Tibial nerve (tissue), 4 donors: ENCODE data around the gene LRRC8E. TPM values are rescaled to one million over a fixed set of nuclear protein-coding genes. Genes with fewer than 3 reads are reported as not detected.

Experiments used
- DNase-seq, 2 donors: peaks; one replicate each; pipeline ENCODE4 v3.0.0-alpha.2; 2019; ENCODE audit warnings: low spot score in 2 of 2
- H3K27ac ChIP-seq, 4 donors: fragments of 200-600 bp; sonication (generic) in 3 of 4; one replicate each; pipeline ENCODE4 v1.5.1; 2017 to 2019; ENCODE audit warnings: mild to moderate bottlenecking in 1 of 4
- H3K27me3 ChIP-seq, 2 donors: fragments of 200-600 bp; sonication (generic) in 1 of 2; one replicate each; pipeline versions ENCODE4 v1.5.1 to v1.6.0; 2017 to 2019
- H3K36me3 ChIP-seq, 3 donors: fragments of 200-600 bp; sonication (generic); one replicate each; pipeline ENCODE4 v1.5.1; 2018 to 2019
- H3K4me1 ChIP-seq, 4 donors: fragments of 200-600 bp; sonication (generic) in 3 of 4; one replicate each; pipeline ENCODE4 v1.5.1; 2017 to 2019
- H3K4me3 ChIP-seq, 4 donors: fragments of 200-600 bp; sonication (generic) in 3 of 4; one replicate each; pipeline ENCODE4 v1.5.1; 2017 to 2019; ENCODE audit warnings: mild to moderate bottlenecking in 1 of 4, moderate library complexity in 1 of 4
- H3K9me3 ChIP-seq, 4 donors: fragments of 200-600 bp; sonication (generic) in 3 of 4; one replicate each; pipeline ENCODE4 v1.5.1; 2017 to 2019
- EP300 ChIP-seq, 2 donors: sonication (generic); formaldehyde crosslinking; IDR thresholded peaks; one replicate each; pipeline ENCODE4 v1.6.1; 2017; ENCODE audit warnings: antibody characterized with exemption in 2 of 2, mild to moderate bottlenecking in 1 of 2
- POLR2A ChIP-seq, 2 donors: fragments of 450-650 bp; IDR thresholded peaks; one replicate each; pipeline ENCODE4 v1.6.1; 2017; ENCODE audit warnings: antibody characterized with exemption in 2 of 2, mild to moderate bottlenecking in 2 of 2, moderate library complexity in 2 of 2
- WGBS, 2 donors: methylation state at CpG; one replicate each; pipeline ENCODE4 v1.1.5; 2018; 5-methylcytosine and 5-hydroxymethylcytosine counted together
- total RNA-seq, 4 donors: library from RNA; depleted of rRNA; stranded (reverse); fragments of >200 nt; gene quantifications; one replicate each; pipeline ENCODE4 v1.1.0, GENCODE V29; 2016
- TF ChIP-seq, protein P1 (sequence below), 5 experiments: fragments of 200-600 bp in 3 of 5; fragments of 450-650 bp in 2 of 5; sonication (generic) in 3 of 5; IDR thresholded peaks; one replicate each; pipeline ENCODE4 v1.5.1; 2016 to 2019; ENCODE audit warnings: antibody characterized with exemption in 5 of 5, mild to moderate bottlenecking in 3 of 5, moderate library complexity in 2 of 5

LRRC8E gene
- total RNA-seq, 4 donors from 2014 or later = 0.59 to 1.2 TPM; not detected in 2

DNA sequence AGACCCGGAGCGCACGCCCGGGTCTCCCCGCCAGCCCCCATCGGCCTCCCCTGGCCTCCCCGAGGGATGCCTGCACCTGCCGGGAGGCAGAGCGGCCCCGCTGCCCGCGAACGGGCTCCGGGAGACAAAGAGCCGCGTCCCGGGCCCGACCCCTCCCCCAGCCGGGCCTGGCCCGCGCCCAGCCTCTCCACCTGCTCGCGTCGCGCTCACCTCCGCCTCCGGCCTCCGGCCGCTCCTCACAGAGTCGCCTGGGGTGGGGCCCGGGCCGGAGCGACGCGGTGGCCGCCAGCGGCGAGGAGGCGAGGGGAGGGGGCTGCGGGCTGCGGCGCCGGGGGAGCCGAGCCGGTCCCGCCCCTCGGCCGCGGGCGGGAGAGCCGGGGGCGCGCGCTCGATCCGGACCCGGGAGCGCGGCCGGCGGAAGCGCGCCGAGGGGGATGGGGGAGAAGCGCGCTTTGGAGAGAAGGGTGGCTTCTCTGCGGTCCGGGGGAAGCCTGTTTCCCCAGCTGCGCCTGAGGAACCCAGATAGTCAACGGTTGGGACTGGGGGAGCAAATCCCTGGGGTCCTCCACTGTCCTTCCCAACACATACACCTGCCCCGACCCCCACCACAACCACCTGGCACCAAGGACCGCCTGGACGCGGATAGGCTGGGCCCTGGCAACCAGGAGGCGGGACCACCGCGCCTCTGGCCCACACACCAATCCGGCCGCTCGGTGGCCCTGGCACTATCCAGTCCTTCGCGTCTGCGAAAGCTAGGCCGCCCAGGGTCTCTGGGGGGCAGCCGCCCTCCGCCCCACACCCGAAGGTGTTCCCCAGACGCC, 14.0 kb upstream of the LRRC8E start, which contains the start of gene PRR36:
Gene PRR36, minus strand, starts transcription at position 315 of the 821 bp plus-strand sequence. CDS start 701 bp downstream, outside the sequence.
- TF ChIP-seq POLR2A (IDR thresholded peaks at IDR 0.05) (no peak), EP300 (IDR thresholded peaks at IDR 0.05) (no peak)
- TF ChIP-seq, protein P1, sequence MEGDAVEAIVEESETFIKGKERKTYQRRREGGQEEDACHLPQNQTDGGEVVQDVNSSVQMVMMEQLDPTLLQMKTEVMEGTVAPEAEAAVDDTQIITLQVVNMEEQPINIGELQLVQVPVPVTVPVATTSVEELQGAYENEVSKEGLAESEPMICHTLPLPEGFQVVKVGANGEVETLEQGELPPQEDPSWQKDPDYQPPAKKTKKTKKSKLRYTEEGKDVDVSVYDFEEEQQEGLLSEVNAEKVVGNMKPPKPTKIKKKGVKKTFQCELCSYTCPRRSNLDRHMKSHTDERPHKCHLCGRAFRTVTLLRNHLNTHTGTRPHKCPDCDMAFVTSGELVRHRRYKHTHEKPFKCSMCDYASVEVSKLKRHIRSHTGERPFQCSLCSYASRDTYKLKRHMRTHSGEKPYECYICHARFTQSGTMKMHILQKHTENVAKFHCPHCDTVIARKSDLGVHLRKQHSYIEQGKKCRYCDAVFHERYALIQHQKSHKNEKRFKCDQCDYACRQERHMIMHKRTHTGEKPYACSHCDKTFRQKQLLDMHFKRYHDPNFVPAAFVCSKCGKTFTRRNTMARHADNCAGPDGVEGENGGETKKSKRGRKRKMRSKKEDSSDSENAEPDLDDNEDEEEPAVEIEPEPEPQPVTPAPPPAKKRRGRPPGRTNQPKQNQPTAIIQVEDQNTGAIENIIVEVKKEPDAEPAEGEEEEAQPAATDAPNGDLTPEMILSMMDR (IDR thresholded peaks at IDR 0.05) = no peak
- Histone ChIP-seq H3K4me3 (peak within 1 kb of the TSS in 1 of 4 donors; percentile 35), H3K9me3 (no peaks in the 10 kb centered on the region), H3K27ac (no peak within 1 kb of the TSS), H3K4me1 (peaks cover 0 to 49% (median 12%) of the 10 kb centered on the region in 4 donors), H3K27me3 (peaks cover 0 to 47% of the 10 kb centered on the region in 2 donors), H3K36me3 (no peaks in the 10 kb centered on the region)
- no peak for DNase-seq
- 0 to 5% methylated on average over 31 to 34 of the region's 88 CpGs for WGBS, 2 donors

DNA sequence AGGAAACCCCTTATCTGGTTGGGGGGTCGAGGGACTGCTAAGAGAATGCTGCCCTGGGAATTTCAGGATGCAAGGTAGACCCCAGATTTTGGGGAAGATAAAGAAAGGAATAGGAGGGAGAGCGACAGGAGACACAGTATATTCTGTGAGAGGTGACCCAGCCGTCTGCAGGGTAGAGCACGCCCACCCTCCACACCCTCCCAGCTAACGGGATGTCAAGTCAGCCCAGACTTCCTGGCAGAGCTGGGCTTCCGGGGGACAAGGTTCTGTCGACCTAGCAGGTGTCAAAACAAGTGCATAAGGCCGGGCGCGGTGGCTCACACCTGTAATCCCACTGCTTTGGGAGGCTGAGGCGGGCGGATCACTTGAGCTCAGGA, 13.4 kb upstream of the LRRC8E start:
- TF ChIP-seq, protein P1 (IDR thresholded peaks at IDR 0.05) = no peak
- TF ChIP-seq POLR2A (IDR thresholded peaks at IDR 0.05) (no peak), EP300 (IDR thresholded peaks at IDR 0.05) (no peak)
- 43 to 51% methylated on average over 12 of the region's 12 CpGs for WGBS, 2 donors

DNA sequence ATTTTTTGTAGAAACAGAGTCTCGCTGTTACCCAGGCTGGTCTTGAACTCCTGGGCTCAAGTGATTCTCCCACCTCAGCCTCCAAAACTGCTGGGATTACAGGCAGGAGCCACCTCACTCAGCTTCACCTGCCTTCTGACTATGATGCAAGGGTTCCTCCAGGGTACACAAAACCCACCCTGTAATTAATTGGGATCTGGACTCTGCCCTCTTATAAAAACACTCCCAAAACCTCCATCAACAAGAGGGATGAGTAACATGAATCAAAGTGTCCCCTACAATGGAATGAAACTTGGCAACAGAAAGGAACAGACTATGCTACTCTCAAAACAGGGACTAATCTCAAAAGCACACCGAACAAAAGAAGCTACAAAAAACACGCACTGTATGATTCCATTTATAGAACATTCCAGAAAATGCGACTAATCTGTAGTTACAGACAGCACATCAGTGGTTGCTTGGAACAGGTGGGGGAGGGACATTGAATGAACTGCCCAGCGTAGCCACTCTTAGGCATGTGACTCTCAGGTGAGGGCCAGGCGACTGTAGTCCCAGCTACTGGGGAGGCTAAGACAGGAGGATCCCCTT, 11.0 kb upstream of the LRRC8E start:
- no peaks in the 10 kb centered on the region for H3K36me3 ChIP-seq
- 68 to 73% methylated on average over 6 of the region's 6 CpGs for WGBS, 2 donors
- TF ChIP-seq POLR2A (IDR thresholded peaks at IDR 0.05) (no peak), EP300 (IDR thresholded peaks at IDR 0.05) (no peak)
- TF ChIP-seq, protein P1 (IDR thresholded peaks at IDR 0.05) = no peak
- peaks cover 0 to 19% (median 4%) of the 10 kb centered on the region in 4 donors for H3K4me1 ChIP-seq
- no peaks in the 10 kb centered on the region for H3K9me3 ChIP-seq
- H3K27me3 ChIP-seq = peaks cover 0 to 41% of the 10 kb centered on the region in 2 donors
- H3K4me3 ChIP-seq = no peak overlapping the region
- no peak for DNase-seq
- H3K27ac ChIP-seq = no peak overlapping the region

More for the DNA sequence above, 13.4 kb upstream of the LRRC8E start:
- no peak for DNase-seq
- no peak overlapping the region for H3K4me3 ChIP-seq
- peaks cover 0 to 47% of the 10 kb centered on the region in 2 donors for H3K27me3 ChIP-seq
- H3K27ac ChIP-seq = no peak overlapping the region
- H3K4me1 ChIP-seq = peaks cover 0 to 43% (median 8%) of the 10 kb centered on the region in 4 donors
- H3K9me3 ChIP-seq = no peaks in the 10 kb centered on the region
- H3K36me3 ChIP-seq = no peaks in the 10 kb centered on the region

DNA sequence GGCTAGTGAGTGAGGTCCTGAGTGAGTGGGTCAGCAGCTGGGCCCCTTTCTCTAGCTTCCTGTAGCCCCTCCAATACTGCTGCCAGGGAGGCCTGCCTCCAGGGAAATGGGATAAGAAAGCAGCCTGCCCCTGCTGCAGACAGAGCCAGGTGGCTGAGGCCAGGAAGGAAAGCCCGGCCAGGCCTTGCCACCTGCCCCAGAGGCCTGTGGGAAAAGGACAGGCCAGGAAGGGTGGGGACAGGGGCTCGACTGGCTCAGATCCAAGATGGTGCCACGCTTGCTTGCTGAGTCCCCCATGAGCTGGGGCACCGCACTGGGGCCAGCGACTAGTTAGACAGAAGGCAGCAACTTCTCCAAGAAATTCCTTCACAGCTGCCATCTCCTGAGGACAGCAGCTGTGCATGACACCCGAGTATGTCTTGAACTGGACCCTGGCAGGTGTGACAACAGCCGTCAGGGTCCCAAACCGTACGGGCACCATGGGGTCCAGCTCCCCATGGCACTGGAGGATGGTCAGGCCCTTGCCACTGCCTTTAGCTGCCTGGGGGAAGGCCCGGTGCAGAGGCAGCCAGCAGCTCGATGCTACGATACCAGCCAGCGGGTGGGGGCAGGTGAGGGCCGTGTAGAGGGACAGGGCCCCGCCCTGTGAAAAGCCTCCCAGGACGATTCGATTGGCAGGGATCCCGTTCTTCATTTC, 9.1 kb upstream of the LRRC8E start:
- Histone ChIP-seq H3K27me3 (peaks cover 0 to 23% of the 10 kb centered on the region in 2 donors), H3K36me3 (no peaks in the 10 kb centered on the region), H3K4me1 (peaks cover 0 to 5% (median 0%) of the 10 kb centered on the region in 4 donors), H3K9me3 (no peaks in the 10 kb centered on the region), H3K4me3 (no peak overlapping the region), H3K27ac (no peak overlapping the region)
- TF ChIP-seq POLR2A (IDR thresholded peaks at IDR 0.05) (no peak), EP300 (IDR thresholded peaks at IDR 0.05) (no peak)
- TF ChIP-seq, protein P1 (IDR thresholded peaks at IDR 0.05) = no peak
- WGBS, 2 donors = 72 to 76% methylated on average over 18 of the region's 18 CpGs
- DNase-seq = no peak
